Fibroblast of upper back skin (primary cell): Measurements from ENCODE around the gene OVCH2.
"Not testable (repeated sequence)": the region's sequence is repeated elsewhere in the genome, so short reads cannot be mapped to it uniquely, and the experiment has no call there.

Experiments used
- DNase-seq: peaks from one replicate; pipeline ENCODE4 v3.0.0-alpha.2; 2013

OVCH2 gene

DNA sequence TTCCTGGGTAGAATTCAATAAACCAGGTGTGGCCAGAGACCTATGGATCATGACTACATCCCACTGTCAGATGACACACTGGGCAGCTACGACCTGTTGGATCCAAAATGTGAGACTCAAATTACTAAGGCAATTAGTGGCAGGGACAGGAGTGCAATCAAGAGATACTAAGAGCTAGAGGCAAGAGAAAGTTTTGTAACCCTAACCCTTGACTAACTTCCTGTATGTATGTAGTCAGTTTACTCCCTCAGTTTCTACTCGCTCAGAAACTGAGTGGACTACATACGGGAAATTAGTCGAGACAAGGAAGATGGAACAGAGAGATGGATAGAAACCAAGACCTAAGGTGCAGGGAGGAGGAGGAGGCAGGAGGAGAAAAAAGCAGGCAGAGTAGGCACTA is 35.6 kb downstream of the OVCH2 start:
- DNase-seq = no peak

DNA sequence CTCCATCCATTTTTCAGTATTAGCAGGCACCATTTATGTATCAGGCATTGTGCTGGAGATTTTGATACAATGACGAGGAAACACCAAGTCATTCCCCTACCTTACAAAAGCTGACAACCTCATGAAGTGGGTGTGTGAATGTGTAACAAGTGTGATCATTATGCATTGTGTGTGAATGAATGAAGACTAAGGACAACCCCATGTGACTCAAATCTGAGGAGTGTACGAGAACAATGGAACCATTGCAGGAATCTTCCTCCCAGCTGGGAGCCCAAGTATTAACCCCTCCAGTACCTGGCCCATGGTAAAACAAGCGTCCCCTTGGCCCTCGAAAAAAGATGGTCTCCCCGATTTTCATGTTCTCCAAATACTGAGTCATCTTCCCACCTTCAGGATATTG is 37.4 kb downstream of the OVCH2 start:
- no peak for DNase-seq

DNA sequence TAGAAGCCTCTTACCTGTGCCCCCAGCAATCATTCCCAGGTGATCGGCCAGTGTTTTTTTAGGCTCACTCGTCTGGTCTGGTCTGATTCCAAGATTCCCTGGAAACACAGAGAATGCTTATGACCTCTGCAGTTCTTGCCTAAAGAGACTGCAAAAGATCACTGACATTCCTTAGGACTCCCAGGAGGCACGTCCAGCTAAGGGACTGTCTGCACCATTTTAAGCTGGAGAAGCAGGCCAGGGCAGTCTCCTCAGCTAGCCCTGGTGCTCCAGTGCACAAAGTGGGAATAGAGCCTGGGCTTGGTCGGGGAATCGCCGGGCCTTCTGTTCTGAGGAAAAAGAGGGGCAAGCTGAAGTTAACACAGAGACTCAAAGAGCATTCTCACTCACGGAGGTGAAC is 37.8 kb downstream of the OVCH2 start:
- no peak for DNase-seq

DNA sequence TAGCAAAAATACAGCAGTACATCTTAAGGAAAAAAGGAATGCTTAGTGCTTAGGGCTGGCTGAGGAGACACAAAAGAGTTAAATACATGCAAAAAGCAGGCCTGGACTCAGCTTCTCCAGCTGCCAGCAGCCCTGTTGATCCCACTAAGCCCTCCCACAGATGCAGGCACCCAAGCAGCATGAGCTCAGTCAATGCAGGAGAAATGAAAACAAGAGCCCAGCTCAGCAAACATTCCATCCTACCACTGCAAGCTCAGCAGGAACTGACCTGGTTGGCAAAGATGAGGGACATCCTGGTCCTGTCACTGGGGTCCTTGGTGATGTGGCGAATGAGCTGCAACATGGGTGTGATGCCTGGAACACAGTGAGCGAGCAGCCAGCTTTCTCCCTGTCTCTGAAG is 38.8 kb downstream of the OVCH2 start:
- DNase-seq = no peak

DNA sequence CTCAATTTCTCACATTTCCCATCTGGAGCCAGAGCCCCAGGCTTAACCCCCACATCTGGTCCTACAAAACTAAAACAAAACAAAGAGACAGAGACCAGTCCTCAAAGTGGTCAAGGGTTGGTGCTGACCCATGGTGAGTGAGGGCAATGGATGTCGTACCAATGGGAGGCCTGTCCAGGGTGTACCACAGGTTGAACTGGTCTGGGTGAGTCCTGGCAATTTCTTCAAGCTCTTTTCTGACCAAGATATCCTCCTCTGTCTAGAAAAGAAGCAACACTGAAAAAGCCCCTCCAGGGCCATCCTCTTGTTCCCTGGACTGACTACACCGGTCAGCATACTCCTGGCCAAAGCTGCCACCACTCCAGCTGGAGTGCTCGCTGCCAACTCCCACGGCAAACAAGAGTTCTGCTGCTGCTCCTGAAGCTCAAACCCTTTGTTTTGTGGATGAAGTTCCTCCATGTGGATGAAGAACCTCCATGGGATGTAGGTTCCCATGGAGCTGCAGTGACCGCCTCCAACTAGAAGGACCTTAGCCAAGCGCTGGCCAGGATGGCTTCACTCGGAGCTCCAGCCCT is 39.9 kb downstream of the OVCH2 start:
- DNase-seq = no peak

DNA sequence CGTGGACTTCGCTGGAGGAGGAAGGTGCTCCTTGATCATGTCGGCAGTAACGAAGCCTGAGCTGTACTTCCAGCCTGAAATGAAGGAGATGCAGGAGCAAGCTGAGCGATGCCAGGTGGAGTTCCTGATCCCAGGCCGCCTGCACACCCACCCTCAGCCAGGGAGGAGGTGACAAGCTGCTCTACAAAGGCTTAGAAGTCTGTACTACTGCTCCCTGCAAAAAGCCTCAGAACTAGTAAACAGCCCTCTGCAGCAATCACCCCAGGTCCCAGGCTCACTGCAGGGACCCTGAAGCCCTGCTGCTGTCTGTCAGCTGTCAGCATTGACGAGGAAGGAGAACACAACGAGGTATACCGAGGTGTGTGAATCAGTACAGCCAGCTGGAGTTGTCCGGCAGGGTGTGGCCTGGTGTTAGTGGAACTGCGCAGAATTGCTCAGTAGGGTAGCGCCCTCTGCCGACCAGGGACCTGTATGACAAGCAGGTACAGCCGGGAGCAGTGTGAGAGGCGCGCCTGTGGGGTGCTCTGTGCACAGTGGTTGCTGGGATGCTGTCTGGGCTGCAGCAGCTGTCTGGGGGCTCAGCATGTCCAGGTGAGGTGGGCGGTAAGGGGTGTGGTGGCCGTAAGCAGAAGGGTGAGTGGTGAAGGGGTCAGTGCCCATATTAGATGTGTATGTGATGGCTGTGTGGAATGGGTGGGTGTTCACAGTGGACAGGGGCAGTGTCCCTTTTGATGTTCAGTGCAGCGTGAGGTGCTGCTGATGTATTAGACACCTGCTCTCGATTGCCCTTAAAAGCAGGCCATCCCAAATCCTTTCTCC is 40.6 kb downstream of the OVCH2 start:
- DNase-seq = peak; percentile 67

DNA sequence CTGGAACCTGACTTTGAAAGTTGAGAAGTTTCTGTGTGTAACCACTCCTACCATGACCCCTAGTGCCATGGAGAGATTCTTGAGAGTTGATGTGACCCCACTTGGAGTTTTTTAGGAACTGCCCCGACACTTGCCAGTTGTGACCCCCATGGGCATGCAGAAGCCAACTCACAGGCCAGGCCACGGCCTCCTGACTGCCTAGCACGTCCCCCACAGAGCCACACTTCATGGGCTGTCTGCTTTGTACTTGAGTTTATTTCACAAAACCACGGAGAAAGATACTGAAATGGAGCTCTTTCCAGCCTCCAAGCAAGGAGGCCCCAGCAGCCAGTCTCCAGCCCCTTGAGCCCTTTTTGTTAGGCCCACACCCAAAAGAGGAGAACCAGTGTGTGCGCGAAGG is 41.4 kb downstream of the OVCH2 start:
- no peak for DNase-seq

DNA sequence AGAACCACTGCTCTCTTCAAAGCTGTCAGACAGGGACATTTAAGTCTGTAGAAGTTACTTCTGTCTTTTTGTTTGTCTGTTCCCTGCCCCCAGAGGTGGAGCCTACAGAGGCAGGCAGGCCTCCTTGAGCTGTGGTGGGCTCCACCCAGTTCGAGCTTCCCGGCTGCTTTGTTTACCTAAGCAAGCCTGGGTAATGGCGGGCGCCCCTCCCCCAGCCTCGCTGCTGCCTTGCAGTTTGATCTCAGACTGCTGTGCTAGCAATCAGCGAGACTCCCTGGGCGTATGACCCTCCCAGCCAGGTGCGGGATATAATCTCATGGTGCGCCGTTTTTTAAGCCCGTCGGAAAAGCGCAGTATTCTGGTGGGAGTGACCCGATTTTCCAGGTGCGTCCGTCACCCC is 42.7 kb downstream of the OVCH2 start:
- not testable (repeated sequence) for DNase-seq

DNA sequence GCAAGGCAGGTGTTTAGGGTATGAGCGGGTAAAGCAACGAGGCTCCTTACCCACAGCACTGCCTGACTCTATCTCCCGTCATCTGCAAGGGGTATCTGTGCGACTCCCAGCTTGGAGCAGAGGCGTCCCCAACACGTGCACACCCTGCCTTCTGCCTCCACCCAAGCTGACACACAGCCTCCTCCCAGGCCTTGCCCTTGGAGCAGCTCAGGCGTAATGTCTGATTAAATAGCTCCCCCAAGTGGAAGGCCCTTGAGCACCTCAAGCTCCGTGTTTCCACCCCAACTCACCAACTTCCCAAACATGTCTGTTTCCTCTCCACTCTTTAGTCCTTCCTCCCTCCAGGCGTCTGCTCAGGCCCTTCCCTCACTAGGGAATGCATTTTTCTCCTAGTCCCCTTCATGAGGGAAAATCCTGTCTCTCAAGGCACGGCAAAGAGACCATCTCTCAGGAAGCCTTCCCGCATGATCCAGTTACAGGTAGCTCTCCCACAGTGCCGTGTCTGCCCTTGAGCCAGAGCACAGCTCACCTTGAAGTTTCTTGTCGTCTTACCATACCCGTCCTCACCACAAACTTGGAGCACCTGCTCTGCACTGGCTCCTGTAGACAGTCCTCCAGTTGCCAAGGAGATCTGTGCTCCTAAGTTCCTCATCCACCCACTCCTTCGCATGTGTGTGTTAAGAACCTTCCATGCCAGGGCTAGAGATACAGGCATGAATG is 48.8 kb downstream of the OVCH2 start:
- DNase-seq = peak; percentile 70

DNA sequence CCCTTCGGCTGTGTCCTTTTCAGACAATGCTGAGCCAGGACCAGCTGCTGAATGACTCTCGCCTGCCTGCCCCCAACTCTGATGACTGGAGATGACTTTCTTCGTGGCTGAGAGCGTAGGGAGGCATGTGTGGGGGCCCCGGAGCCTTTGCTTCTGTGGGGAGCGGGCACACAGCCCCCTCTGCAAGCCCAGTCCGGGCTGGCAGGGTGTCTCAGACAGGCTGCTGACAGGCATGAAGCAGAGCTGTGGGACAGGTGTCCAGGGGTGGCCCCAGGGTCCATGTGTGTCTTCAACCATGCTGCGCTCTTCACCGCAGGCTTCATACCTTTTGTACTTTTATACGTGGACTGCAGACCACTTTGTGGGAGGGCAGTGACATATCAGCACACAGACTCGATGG is 49.6 kb downstream of the OVCH2 start:
- no peak for DNase-seq

DNA sequence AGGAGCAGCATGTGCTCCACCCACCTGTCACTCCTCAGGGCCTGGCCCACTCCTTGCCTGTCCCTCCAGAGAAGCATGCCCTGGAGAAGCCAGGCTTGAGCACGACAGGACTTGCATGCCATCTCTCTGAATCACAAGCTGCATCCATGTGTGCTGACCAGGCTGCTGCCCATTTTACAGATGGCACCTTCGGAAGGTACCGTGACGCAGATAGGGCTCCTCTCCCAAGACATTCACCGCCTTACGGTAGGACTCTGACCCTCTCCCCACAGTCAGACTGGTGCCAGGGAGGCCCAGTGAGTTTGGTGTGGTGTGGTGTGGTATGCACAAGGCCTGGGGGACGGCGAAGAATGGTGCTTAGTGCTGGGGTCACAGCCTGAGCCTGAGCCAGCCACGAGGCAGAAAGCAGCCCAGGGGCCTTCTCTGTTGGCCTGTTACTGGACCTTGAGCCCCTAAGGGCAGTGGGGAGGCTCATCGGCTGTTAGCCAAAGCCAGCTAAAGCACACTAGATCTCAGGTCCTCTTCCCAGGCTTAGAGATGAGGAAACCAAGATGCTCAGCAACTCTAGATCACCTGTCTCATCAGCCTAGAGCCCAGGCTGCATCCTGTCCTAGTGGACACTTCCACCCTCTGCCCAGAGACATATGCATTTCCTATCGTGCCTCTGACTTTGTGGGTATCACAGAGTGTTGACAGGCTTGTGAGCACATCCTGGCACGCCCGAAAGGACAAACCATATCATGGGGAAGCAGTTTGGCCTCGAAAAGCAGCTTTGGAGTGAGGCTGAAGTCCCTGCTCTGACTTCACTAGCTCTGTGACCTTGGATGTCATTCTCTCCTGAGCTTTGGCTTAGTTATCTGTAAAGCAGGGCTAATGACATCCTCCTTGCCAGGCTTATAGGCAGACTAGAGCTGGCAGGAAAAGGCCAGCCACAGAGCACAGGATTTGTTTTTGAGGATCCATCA is 50.7 kb downstream of the OVCH2 start:
- no peak for DNase-seq

DNA sequence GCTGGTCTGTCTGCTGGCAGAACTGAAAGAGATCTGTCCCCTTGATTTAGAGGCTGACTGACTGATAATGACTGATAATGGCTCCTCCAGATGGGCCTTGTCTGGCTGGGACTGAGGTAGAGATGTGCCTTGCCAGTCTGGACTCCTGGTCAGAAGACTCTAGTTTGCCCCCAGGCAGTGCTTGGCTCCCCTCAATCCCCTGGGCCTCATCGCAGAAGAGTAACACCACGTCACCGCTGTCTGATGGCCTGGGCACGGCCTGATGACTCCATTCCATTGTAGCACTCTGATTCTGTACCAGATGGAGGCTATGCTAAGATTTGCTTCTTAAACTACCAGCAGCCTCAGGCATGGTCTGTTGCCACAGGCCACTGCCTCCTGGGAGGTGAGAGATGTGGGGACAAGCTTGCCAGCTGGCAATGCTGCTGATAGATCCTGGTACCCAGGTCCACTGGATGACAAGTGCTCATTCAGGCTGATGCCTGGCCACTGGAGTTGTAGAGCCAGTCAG is 52.0 kb downstream of the OVCH2 start:
- DNase-seq = no peak

DNA sequence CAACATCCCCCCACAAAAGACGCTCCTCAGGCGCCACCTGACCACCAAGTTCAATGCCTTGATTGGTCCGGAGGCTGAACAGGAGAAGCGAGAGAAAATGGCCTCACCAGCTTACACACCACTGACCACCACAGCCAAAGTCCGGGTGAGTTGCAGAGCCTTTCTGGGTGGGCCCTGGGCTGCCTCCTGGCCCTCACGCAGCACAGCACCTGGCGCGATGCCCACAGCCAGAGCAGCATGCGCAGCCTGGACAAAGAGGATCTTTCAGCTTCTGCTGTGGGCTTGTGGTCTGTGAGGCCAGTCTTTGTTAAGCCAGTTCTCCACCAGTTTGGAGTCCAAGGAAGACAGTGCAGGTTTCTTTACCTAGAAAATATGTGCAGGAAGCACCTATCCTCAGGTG is 54.6 kb downstream of the OVCH2 start:
- DNase-seq = no peak

DNA sequence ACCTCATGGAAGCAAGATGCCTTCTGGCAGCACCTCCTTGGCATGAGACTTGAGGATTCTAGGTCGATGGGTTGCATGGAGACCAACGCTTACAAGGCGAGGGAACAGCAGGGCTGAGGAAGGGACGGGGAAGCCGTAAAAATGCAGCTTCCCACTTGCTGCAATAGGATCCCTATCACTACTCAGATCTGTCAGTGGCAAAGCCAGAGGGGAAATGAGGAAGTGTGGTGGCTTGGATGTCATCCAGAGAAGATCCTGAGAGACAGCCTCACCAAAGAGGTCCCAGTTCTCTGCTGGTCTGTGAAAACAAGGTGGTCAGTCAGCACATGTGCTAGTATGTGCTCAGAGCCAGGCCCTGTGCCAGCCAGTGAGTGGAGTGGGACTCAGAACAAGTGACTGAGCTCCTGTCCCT is 55.1 kb downstream of the OVCH2 start:
- peak; percentile 49 for DNase-seq

DNA sequence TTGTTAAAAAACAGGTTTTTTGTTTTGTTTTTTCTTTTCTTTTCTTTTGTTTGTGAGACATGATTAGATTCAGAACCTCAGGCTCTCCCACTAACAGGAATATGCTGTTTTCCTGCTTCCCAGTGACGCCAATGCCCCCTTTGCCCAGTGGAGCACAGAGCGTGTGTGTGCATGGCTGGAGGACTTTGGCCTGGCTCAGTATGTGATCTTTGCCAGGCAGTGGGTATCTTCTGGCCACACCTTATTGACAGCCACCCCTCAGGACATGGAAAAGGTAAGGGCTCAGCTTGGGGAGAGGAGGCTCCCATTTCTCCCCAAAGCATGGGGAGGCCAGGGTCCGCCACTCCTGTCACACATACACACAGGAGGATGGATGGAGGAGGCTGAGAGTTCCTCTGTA is 58.0 kb downstream of the OVCH2 start:
- no peak for DNase-seq

DNA sequence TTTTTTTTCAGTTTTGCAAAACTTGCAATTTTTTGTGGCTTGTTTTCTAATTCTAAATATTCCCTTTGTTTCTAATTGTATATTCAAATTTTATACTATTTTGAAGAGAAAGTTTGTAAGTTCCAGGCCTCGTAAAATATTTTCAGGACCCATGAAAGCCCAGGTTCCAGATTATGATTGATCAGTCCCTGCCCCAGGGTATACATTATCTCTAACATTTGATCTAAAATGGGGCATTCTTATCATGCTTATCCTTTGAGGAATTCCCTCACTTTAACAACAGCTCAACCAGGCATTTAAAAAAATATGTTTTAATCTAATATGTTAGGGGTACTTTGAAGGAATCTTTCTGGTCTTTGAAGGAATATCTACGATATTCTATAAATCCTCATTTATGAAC is 59.4 kb downstream of the OVCH2 start:
- DNase-seq = no peak

DNA sequence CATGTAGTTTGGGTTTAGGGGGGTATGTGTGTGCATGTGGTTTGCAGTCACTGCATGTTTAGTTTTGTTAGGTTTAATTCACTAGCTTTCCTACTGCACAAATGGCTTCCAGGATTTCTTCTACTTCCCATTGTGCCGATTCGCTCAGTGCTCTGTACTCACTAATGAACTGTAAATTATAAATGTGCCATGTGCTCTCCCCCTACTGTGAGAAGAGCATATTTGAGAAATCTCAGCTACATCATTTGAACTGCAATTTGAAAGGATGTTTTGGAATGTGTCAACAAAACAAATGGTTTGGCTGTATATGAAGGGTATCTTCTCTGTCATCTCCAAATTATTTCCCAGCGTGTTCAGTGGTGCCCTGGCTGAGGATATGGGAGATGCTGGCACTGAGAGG is 61.1 kb downstream of the OVCH2 start:
- DNase-seq = no peak

DNA sequence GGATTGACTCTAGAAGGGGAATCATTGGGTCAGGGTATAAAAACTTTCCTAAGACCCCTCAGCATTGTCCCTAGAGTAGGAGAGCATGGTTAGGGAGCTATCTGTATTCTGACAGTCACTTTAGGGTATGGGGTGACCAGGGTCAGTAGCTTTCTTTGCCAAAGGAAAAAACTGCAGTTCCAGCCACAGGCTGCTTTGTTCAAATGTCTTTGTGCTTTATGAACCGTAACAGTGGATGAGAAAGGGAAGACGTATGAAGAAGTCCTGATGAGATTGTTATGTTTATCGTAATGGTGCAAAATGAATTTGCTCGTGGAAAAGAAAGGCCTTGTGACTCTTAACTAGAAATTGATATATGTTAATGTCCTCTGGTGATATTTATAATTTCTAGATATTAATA is 63.0 kb downstream of the OVCH2 start:
- no peak for DNase-seq

DNA sequence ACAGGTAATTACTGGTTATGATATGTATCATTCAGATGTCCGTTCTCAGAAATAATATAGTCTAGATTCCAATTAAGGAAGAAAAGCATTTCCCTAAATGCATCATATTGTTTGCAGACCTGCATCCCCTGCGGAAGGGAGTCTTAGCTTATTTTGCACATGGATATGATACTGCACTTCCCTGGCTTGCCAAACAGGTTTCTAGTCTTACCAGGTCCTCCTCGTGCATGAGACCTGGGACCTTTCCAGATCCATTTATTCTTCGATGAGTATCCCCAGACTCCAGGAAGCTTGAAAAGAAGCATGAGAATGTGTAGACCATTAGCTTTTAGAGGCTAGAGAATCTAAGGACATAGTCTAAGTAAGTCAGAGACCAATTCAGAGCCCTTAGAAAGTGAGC is 63.5 kb downstream of the OVCH2 start:
- DNase-seq = no peak

DNA sequence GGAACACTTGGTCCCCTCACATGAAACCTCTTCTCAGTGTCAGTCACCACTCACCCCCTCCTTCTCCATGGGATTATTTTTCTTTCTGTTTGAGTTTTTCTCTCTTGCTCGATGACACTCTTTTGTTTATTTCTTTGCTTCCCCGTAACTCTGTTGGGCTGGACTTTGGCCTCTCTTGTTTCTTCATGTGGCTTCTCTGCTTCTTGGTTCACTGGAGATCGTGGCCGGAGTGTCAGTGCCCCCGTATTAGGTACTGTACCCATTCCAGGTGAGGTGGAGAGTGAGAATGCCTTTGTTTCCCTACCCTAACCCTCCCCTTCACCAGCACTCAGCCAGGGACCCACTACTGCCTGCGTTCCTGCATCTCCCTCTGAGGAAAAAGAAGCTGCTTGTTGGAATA is 65.5 kb downstream of the OVCH2 start:
- no peak for DNase-seq

DNA sequence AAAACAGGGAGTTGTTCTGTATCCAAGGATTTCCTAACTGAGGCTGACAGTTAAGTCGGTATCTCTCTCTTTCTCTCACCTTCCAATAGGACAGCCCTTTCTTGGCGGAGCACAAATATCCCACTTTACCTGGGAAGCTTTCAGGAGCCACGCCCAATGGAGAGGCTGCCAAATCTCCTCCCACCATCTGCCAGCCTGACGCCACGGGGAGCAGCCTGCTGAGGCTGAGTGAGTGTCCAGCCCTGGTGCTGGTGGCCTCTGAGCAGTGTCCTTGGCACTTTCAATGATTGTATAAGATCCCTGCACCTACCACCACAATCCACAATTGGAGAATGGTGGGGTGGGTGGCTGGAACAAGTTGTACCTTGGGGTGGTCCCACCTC is 66.6 kb downstream of the OVCH2 start:
- no peak for DNase-seq
